GM21360 (cell line): ENCODE results near the gene ARHGAP28.

Source experiments
- ATAC-seq: cut with Tn5 transposase; IDR thresholded peaks from one replicate; pipeline ENCODE4 v1.9.1; 2021; ENCODE audit warnings: mild to moderate bottlenecking, moderate library complexity; ENCODE audit not compliant: unreplicated experiment

ARHGAP28 gene

GRCh38 chr18:6729247-6730091 is at the start of gene ARHGAP28:
Gene ARHGAP28 (plus strand): TSS chr18:6729716. CDS start chr18:6729822, 106 bp downstream.
- peak; percentile 83 for ATAC-seq

GRCh38 chr18:6681331-6681875 is 48.1 kb upstream of the ARHGAP28 start:
- ATAC-seq, result no peak

- ATAC-seq, result no peak
Observed at GRCh38 chr18:6682437-6683111, 46.9 kb upstream of the ARHGAP28 start.

GRCh38 chr18:6683112-6683876 is 46.2 kb upstream of the ARHGAP28 start:
- no peak for ATAC-seq

- ATAC-seq, result no peak
Observed at GRCh38 chr18:6687676-6688075, 41.8 kb upstream of the ARHGAP28 start.

GRCh38 chr18:6708890-6709289 is 20.6 kb upstream of the ARHGAP28 start:
- ATAC-seq, result no peak

- no peak for ATAC-seq
Observed at GRCh38 chr18:6711467-6711866, 18.0 kb upstream of the ARHGAP28 start.

GRCh38 chr18:6712401-6712800 is 17.1 kb upstream of the ARHGAP28 start:
- no peak for ATAC-seq

GRCh38 chr18:6714010-6714409 is 15.5 kb upstream of the ARHGAP28 start:
- ATAC-seq, result no peak

GRCh38 chr18:6718267-6718666 is 11.2 kb upstream of the ARHGAP28 start:
- no peak for ATAC-seq

- no peak for ATAC-seq
Observed at GRCh38 chr18:6719098-6719846, 10.2 kb upstream of the ARHGAP28 start.

GRCh38 chr18:6719910-6720683 is 9.4 kb upstream of the ARHGAP28 start:
- no peak for ATAC-seq

GRCh38 chr18:6721755-6722154 is 7.8 kb upstream of the ARHGAP28 start:
- no peak for ATAC-seq

- no peak for ATAC-seq
Observed at GRCh38 chr18:6722690-6723089, 6.8 kb upstream of the ARHGAP28 start.

- no peak for ATAC-seq
Observed at GRCh38 chr18:6724331-6724730, 5.2 kb upstream of the ARHGAP28 start.

GRCh38 chr18:6728331-6728730 is 1.2 kb upstream of the ARHGAP28 start:
- no peak for ATAC-seq

GRCh38 chr18:6728809-6729246 is 688 bp upstream of the ARHGAP28 start:
- ATAC-seq, result no peak

GRCh38 chr18:6730416-6731221 is 1.1 kb downstream of the ARHGAP28 start:
- no peak for ATAC-seq

- no peak for ATAC-seq
Observed at GRCh38 chr18:6731222-6731596, 1.7 kb downstream of the ARHGAP28 start.
